ENCODE results near the gene OR11G2. TPM values are rescaled to one million over a fixed set of nuclear protein-coding genes. Genes with fewer than 3 reads are reported as not detected.
"Not testable (repeated sequence)": the region's sequence is repeated elsewhere in the genome, so short reads cannot be mapped to it uniquely, and the experiment has no call there.

OR11G2 gene, protein sequence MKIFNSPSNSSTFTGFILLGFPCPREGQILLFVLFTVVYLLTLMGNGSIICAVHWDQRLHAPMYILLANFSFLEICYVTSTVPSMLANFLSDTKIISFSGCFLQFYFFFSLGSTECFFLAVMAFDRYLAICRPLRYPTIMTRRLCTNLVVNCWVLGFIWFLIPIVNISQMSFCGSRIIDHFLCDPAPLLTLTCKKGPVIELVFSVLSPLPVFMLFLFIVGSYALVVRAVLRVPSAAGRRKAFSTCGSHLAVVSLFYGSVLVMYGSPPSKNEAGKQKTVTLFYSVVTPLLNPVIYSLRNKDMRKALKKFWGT
- not detected for total RNA-seq
- long read RNA-seq = 0 reads

- TF ChIP-seq, protein P1, sequence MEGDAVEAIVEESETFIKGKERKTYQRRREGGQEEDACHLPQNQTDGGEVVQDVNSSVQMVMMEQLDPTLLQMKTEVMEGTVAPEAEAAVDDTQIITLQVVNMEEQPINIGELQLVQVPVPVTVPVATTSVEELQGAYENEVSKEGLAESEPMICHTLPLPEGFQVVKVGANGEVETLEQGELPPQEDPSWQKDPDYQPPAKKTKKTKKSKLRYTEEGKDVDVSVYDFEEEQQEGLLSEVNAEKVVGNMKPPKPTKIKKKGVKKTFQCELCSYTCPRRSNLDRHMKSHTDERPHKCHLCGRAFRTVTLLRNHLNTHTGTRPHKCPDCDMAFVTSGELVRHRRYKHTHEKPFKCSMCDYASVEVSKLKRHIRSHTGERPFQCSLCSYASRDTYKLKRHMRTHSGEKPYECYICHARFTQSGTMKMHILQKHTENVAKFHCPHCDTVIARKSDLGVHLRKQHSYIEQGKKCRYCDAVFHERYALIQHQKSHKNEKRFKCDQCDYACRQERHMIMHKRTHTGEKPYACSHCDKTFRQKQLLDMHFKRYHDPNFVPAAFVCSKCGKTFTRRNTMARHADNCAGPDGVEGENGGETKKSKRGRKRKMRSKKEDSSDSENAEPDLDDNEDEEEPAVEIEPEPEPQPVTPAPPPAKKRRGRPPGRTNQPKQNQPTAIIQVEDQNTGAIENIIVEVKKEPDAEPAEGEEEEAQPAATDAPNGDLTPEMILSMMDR (IDR thresholded peaks at IDR 0.05) = no peak
- H3K36me3 ChIP-seq = no peaks in the 10 kb centered on the region
- H3K27me3 ChIP-seq = no peaks in the 10 kb centered on the region
- ATAC-seq = no peak
- no peak for DNase-seq
- intact Hi-C loops (cut with DNase I) = no loop called here
- H3K4me3 ChIP-seq = no peak within 1 kb of the TSS
- H3K4me1 ChIP-seq = no peaks in the 10 kb centered on the region
- H3K9me3 ChIP-seq = no peaks in the 10 kb centered on the region
- no peak within 1 kb of the TSS for H3K27ac ChIP-seq
These were observed at the start of gene OR11G2 for GRCh38 chr14:20190596-20190995. Gene OR11G2 (plus strand): TSS chr14:20190896. CDS start chr14:20197438, 6,542 bp downstream.

DNA sequence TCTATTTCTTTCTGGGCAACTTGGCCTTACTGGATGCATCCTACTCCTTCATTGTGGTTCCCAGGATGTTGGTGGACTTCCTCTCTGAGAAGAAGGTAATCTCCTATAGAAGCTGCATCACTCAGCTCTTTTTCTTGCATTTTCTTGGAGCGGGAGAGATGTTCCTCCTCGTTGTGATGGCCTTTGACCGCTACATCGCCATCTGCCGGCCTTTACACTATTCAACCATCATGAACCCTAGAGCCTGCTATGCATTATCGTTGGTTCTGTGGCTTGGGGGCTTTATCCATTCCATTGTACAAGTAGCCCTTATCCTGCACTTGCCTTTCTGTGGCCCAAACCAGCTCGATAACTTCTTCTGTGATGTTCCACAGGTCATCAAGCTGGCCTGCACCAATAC, 46.8 kb upstream of the OR11G2 start:
- intact Hi-C loops (cut with DNase I) = no loop called here
- DNase-seq (no peak), ATAC-seq (no peak)
- no peak overlapping the region for H3K27ac ChIP-seq
- no peaks in the 10 kb centered on the region for H3K9me3 ChIP-seq
- no peaks in the 10 kb centered on the region for H3K4me1 ChIP-seq
- TF ChIP-seq, protein P1 (IDR thresholded peaks at IDR 0.05) = no peak
- H3K4me3 ChIP-seq = no peak overlapping the region
- no peaks in the 10 kb centered on the region for H3K36me3 ChIP-seq
- H3K27me3 ChIP-seq = no peaks in the 10 kb centered on the region

- DNase-seq = no peak
- H3K36me3 ChIP-seq = no peaks in the 10 kb centered on the region
- no peaks in the 10 kb centered on the region for H3K4me1 ChIP-seq
- TF ChIP-seq, protein P1 (IDR thresholded peaks at IDR 0.05) = no peak
- H3K27ac ChIP-seq = no peak overlapping the region
- no peak for ATAC-seq
- H3K9me3 ChIP-seq = no peaks in the 10 kb centered on the region
- intact Hi-C loops (cut with DNase I) = no loop called here
- H3K27me3 ChIP-seq = no peaks in the 10 kb centered on the region
- no peak overlapping the region for H3K4me3 ChIP-seq
These were observed 45.9 kb upstream of the OR11G2 start for GRCh38 chr14:20144820-20145219.

- Histone ChIP-seq H3K27me3 (no peaks in the 10 kb centered on the region), H3K9me3 (no peaks in the 10 kb centered on the region), H3K4me3 (no peak overlapping the region), H3K27ac (no peak overlapping the region), H3K4me1 (no peaks in the 10 kb centered on the region), H3K36me3 (no peaks in the 10 kb centered on the region)
- ATAC-seq (no peak), DNase-seq (no peak)
- TF ChIP-seq, protein P1 (IDR thresholded peaks at IDR 0.05) = no peak
- intact Hi-C loops (cut with DNase I) = no loop called here
These were observed 26.2 kb upstream of the OR11G2 start for GRCh38 chr14:20164462-20164861.

- Histone ChIP-seq H3K27ac (no peak overlapping the region), H3K27me3 (no peaks in the 10 kb centered on the region), H3K36me3 (no peaks in the 10 kb centered on the region), H3K9me3 (no peaks in the 10 kb centered on the region), H3K4me3 (no peak overlapping the region), H3K4me1 (no peaks in the 10 kb centered on the region)
- ATAC-seq (no peak), DNase-seq (no peak)
- intact Hi-C loops (cut with DNase I) = no loop called here
- TF ChIP-seq, protein P1 (IDR thresholded peaks at IDR 0.05) = no peak
These were observed 23.6 kb upstream of the OR11G2 start for GRCh38 chr14:20167091-20167490.

DNA sequence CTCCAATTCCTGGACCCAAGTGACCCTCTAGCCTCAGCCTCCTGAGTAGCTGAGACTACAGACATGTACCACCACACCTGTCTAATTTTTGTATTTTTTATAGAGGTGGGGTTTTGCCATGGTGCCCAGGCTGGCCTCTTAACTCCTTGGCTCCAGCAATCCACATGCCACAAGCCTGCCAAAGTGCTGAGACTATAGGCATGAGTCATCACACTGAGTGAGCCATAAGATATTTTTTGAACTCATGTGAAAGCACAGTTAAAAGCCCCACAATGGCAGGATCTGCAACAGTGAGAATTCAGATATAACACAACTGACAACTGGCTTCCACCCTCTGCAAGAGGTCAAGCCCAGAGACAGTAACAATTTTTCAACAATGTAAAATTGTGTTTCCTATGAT, 20.8 kb upstream of the OR11G2 start:
- DNase-seq; H3K9me3 ChIP-seq; H3K27ac ChIP-seq; ATAC-seq; H3K27me3 ChIP-seq; H3K36me3 ChIP-seq; H3K4me1 ChIP-seq; H3K4me3 ChIP-seq; intact Hi-C loops (cut with DNase I): not testable (repeated sequence)

GRCh38 chr14:20174205-20174604, 16.5 kb upstream of the OR11G2 start:
- H3K36me3 ChIP-seq; H3K9me3 ChIP-seq; ATAC-seq; H3K4me1 ChIP-seq; H3K4me3 ChIP-seq; H3K27me3 ChIP-seq; DNase-seq; H3K27ac ChIP-seq; intact Hi-C loops (cut with DNase I): not testable (repeated sequence)
